Non-pigmented ciliary epithelial cell (primary cell): ENCODE measurements around the gene RASL10A.

Source experiments
- DNase-seq: peaks from one replicate; pipeline ENCODE4 v3.0.0-alpha.2; 2010; ENCODE audit warnings: low read depth

The RASL10A gene

DNA sequence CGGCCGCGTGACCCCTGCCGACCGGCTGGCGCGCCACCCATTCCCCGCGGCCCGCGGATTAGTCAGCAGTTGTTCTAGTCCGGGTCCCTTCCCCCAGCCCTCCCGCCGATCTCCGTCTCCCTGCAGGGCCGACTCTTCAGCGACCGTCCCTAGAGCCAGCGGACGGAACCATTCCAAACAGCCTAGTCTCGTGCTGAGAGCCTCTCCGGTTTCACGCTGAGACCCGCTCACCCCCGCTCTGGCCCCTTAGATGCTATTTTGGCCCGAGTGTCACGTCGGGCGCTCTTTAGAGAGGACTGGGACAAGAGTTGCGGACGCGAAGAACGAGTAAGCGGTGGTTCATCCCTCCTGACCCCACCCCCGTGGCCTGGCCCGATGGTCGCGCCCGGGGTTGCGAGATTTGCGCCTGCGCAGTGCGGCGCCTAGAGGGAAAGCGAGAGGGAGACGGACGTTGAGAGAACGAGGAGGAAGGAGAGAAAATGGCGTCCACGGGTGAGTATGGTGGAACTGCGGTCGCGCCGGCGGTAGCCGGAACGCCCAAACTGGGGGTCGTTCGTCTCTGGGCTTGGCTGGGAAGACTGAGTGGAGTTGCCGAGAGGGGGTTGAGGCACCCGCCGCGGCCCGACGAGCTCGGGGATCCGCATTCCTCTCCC, 47.5 kb downstream of the RASL10A start, which contains the start of the genes EWSR1 and RHBDD3:
Gene EWSR1, plus strand, starts transcription at position 411 of the 653 bp plus-strand sequence. Its CDS starts 69 bp downstream, at position 480.
Gene RHBDD3, minus strand, starts transcription at position 124 of the 653 bp plus-strand sequence. CDS start 2,355 bp downstream, outside the sequence.
- DNase-seq, result peak; percentile 86

DNA sequence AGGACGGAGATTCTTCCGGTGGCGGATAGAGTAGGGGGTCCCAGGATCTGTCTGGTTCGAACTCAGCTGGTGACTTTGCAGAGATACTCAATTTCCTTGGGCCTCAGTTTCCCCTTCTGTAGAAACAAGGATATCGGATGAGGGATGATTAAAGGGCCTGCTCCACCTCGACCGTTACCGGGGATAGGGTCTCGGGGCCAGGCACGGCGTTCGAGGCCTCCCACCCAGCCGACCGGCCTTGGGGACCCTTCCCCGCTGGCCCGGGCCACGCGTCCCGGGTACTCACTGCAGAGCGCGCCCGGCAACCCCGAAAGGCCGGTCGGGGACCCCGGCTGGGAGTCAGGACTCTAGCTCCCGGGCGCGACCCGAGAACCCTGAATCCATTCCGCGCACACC, 48.0 kb downstream of the RASL10A start:
- DNase-seq, result no peak

DNA sequence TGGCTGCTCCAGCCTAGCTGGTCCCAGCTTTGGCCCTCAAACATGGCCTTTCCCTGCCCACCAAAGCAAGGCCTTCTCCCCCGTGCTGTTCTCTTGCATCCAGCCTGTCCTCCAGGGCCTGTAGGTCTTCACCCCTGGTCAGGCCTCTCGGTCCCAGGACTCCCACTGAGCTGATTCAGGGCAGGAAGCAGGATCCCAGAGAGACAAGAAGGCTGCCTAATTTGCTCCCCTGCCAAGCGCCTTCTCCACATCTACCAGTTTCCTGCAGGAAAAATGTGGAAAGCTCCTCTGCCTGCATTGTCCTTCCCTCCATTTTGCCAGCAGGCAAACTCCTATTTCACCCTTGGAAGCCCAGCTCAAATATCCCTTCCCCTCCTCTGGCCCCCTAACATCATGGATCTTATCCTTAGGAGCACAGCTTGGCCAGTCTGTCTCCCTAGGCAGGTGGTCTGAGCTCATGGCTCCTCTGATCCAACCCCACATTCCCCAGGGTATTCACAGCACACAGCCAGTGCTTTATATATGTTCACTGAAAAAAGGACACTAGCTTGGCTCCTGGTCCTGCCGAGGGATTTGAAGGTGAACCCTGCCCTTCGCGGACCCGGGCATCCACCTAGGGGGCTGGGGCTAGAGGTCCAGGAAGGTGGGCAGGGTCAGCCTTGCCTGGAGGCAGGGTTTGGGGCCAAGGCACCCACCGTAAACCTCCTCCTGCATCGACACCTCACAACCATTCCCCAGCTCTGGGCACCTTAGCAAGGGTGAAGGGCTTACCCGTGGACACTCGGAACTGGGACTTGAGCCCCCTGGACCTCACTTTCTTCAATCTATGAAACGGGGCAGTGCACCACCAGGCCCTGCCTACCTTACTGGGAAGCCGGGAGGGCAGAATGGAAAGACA, 48.7 kb downstream of the RASL10A start:
- DNase-seq, result no peak

GRCh38 chr22:29265929-29266328, 49.6 kb downstream of the RASL10A start:
- DNase-seq, result no peak

DNA sequence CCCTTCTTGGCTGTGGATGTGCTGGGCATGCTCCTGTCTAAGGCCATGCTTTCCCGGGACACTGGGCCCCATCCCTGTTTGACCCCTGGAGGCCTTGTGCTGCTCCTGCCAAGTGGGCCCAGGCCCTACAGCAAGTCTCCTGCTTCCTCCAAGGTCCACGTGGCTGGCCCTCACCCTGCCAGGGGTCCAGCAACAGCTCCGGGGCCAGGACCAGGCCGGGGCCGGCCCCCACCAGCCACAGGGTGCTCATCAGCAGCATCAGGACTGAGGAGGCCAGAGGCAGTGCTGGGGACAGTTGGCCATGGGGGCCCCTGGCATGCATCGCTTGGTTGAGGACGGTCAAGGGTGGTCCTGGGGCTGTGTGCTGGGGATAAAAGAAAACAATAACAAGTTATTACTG, 50.2 kb downstream of the RASL10A start:
- DNase-seq, result no peak

GRCh38 chr22:29263791-29264276, 51.7 kb downstream of the RASL10A start:
- DNase-seq, result no peak
